Progenitor cell of endocrine pancreas (in vitro differentiated cells): ENCODE results near the gene ZNF407. TPM values are rescaled to one million over a fixed set of nuclear protein-coding genes. Genes with fewer than 3 reads are reported as not detected.
A peak's percentile ranks its signal among the peaks of the same experiment; 100 is the strongest.

Experiments
- DNase-seq: peaks from one replicate; pipeline ENCODE4 v3.0.0; 2021; ENCODE audit warnings: low spot score; ENCODE audit not compliant: unreplicated experiment
- H3K27ac Mint-ChIP-seq: 2 replicates; pipeline ENCODE4 v1.8.0; 2021; ENCODE audit warnings: mild to moderate bottlenecking, moderate library complexity, mixed read lengths
- H3K27me3 Mint-ChIP-seq: 2 replicates; pipeline ENCODE4 v1.8.0; 2021; ENCODE audit warnings: mixed read lengths
- H3K36me3 Mint-ChIP-seq: 2 replicates; pipeline ENCODE4 v1.8.0; 2022; ENCODE audit warnings: mixed read lengths; ENCODE audit not compliant: insufficient read depth
- H3K4me1 Mint-ChIP-seq: 2 replicates; pipeline ENCODE4 v1.8.0; 2021; ENCODE audit warnings: low read depth, mixed read lengths
- H3K4me3 Mint-ChIP-seq: 2 replicates; pipeline ENCODE4 v1.8.0; 2021; ENCODE audit warnings: low read depth, mild to moderate bottlenecking, moderate library complexity, mixed read lengths
- H3K9me3 Mint-ChIP-seq: 2 replicates; pipeline ENCODE4 v1.8.0; 2021; ENCODE audit warnings: low read depth, mixed read lengths
- CTCF ChIP-seq: fragments of 200-600 bp; sonication (generic); IDR thresholded peaks from one replicate; pipeline ENCODE4 v1.5.0; 2021; ENCODE audit warnings: antibody characterized with exemption, mild to moderate bottlenecking; ENCODE audit not compliant: unreplicated experiment
- total RNA-seq: library from RNA; stranded (reverse); gene quantifications from 2 replicates; pipeline ENCODE4 v1.2.1, GENCODE V29; 2021

The ZNF407 gene
- total RNA-seq, 1 donor from 2014 or later = 18.1 TPM

GRCh38 chr18:74608681-74609080, 11.0 kb downstream of the ZNF407 start:
- TF ChIP-seq CTCF = no peak
- Mint-ChIP-seq H3K4me3 (no peak overlapping the region), H3K4me1 (peaks cover 8% of the 10 kb centered on the region), H3K9me3 (no peaks in the 10 kb centered on the region), H3K27ac (peak overlapping the region; percentile 9), H3K36me3 (no peaks in the 10 kb centered on the region), H3K27me3 (no peaks in the 10 kb centered on the region)
- DNase-seq = no peak

GRCh38 chr18:74609535-74609934, 11.9 kb downstream of the ZNF407 start:
- TF ChIP-seq CTCF = no peak
- no peak for DNase-seq
- Mint-ChIP-seq H3K27me3 (no peaks in the 10 kb centered on the region), H3K4me3 (no peak overlapping the region), H3K36me3 (no peaks in the 10 kb centered on the region), H3K4me1 (peaks cover 8% of the 10 kb centered on the region), H3K27ac (no peak overlapping the region), H3K9me3 (no peaks in the 10 kb centered on the region)

GRCh38 chr18:74610051-74610615, 12.5 kb downstream of the ZNF407 start:
- Mint-ChIP-seq H3K4me1 (peaks cover 8% of the 10 kb centered on the region), H3K4me3 (no peak overlapping the region), H3K36me3 (no peaks in the 10 kb centered on the region), H3K9me3 (no peaks in the 10 kb centered on the region), H3K27me3 (no peaks in the 10 kb centered on the region), H3K27ac (no peak overlapping the region)
- no peak for TF ChIP-seq CTCF
- DNase-seq = no peak

GRCh38 chr18:74610860-74611259, 13.2 kb downstream of the ZNF407 start:
- no peaks in the 10 kb centered on the region for H3K9me3 Mint-ChIP-seq
- DNase-seq = no peak
- TF ChIP-seq CTCF = no peak
- no peak overlapping the region for H3K4me3 Mint-ChIP-seq
- no peak overlapping the region for H3K27ac Mint-ChIP-seq
- no peaks in the 10 kb centered on the region for H3K27me3 Mint-ChIP-seq
- peaks cover 8% of the 10 kb centered on the region for H3K4me1 Mint-ChIP-seq
- no peaks in the 10 kb centered on the region for H3K36me3 Mint-ChIP-seq

GRCh38 chr18:74611765-74612164, 14.1 kb downstream of the ZNF407 start:
- no peaks in the 10 kb centered on the region for H3K9me3 Mint-ChIP-seq
- no peak overlapping the region for H3K27ac Mint-ChIP-seq
- no peaks in the 10 kb centered on the region for H3K36me3 Mint-ChIP-seq
- H3K4me3 Mint-ChIP-seq = no peak overlapping the region
- DNase-seq = no peak
- no peaks in the 10 kb centered on the region for H3K27me3 Mint-ChIP-seq
- peaks cover 8% of the 10 kb centered on the region for H3K4me1 Mint-ChIP-seq
- no peak for TF ChIP-seq CTCF
